Stomach (tissue), 9 donors: ENCODE results near the gene AK4. TPM values are rescaled to one million over a fixed set of nuclear protein-coding genes. Genes with fewer than 3 reads are reported as not detected.

Experiments used
- DNase-seq, 2 donors: peaks; one replicate each; pipeline versions ENCODE4 v3.0.0 to v3.0.0-alpha.2; 2013 to 2019
- H3K27ac ChIP-seq, 5 donors: fragments of 200-600 bp in 4 of 5; sonication (generic) in 4 of 5; one replicate each; pipeline ENCODE4 v1.5.1; 2013 to 2019; ENCODE audit warnings: mild to moderate bottlenecking in 1 of 5, moderate library complexity in 1 of 5
- H3K27me3 ChIP-seq, 3 donors: fragments of 200-600 bp; sonication (generic); one replicate each; pipeline ENCODE4 v1.5.1; 2017 to 2019; ENCODE audit warnings: mixed run types in 1 of 3
- H3K36me3 ChIP-seq, 4 donors: fragments of 200-600 bp; sonication (generic); 1 replicate in 3 of 4; 2 replicates in 1 of 4; pipeline ENCODE4 v1.5.1; 2016 to 2019
- H3K4me1 ChIP-seq, 4 donors: fragments of 200-600 bp; sonication (generic); one replicate each; pipeline ENCODE4 v1.5.1; 2016 to 2019
- H3K4me3 ChIP-seq, 4 donors: fragments of 200-600 bp; sonication (generic) in 3 of 4; one replicate each; pipeline ENCODE4 v1.5.1; 2016 to 2019; ENCODE audit warnings: mild to moderate bottlenecking in 1 of 4
- H3K9me3 ChIP-seq, 4 donors: fragments of 200-600 bp; sonication (generic); one replicate each; pipeline ENCODE4 v1.5.1; 2016 to 2019
- CTCF ChIP-seq, 7 experiments: fragments of 450-650 bp in 4 of 7; fragments of 200-600 bp in 3 of 7; sonication (generic) in 3 of 7; IDR thresholded peaks; one replicate each; pipeline ENCODE4 v1.5.1; 2016 to 2019; ENCODE audit warnings: antibody characterized with exemption in 7 of 7, control low read depth in 2 of 7, mild to moderate bottlenecking in 1 of 7
- EP300 ChIP-seq: sonication (generic); formaldehyde crosslinking; IDR thresholded peaks from one replicate; pipeline ENCODE4 v1.6.1; 2017; ENCODE audit warnings: antibody characterized with exemption
- POLR2A ChIP-seq, 4 donors: fragments of 450-650 bp; IDR thresholded peaks; one replicate each; pipeline ENCODE4 v1.6.1; 2016; ENCODE audit warnings: antibody characterized with exemption in 4 of 4, control low read depth in 2 of 4, mild to moderate bottlenecking in 1 of 4, moderate library complexity in 1 of 4
- POLR2AphosphoS5 ChIP-seq, 3 donors: sonication (generic); formaldehyde crosslinking; IDR thresholded peaks; one replicate each; pipeline ENCODE4 v1.6.1; 2016; ENCODE audit warnings: antibody characterized with exemption in 3 of 3
- WGBS, 5 donors: extraction: QIAGEN DNeasy Blood & Tissue Kit in 3 of 5; methylation state at CpG; one replicate each; pipeline versions ENCODE4 v1.1.5 to v1.1.7; 2013 to 2018; 5-methylcytosine and 5-hydroxymethylcytosine counted together
- intact Hi-C: fragments of 100-400 bp; cut with DNase I; formaldehyde crosslinking; loops from one replicate; pipeline ENCODE4 v1.15.1; 2023; ENCODE audit warnings: low total_unique reads
- polyA plus RNA-seq, 3 donors: library from polyadenylated mRNA; stranded (reverse); fragments of 200-250 nt; gene quantifications; one replicate each; pipeline ENCODE4 v1.2.3, GENCODE V29; 2013
- total RNA-seq, 5 donors: library from RNA; depleted of rRNA; stranded (reverse); fragments of >200 nt; gene quantifications; one replicate each; pipeline versions ENCODE4 v1.1.0 to v1.2.3, GENCODE V29; 2014 to 2016
- donor health status: healthy with polysubstance abuse.
- donor health status: Bipolar disorder and iron deficiency.
- donor health status: healthy.

Gene AK4
- total and polyA plus RNA-seq, 8 donors: 9.4 to 108 (median 30.4) TPM

GRCh38 chr1:65196926-65197325, 48.9 kb downstream of the AK4 start:
- H3K4me1 ChIP-seq: peaks cover 0 to 7% (median 0%) of the 10 kb centered on the region in 4 donors
- H3K4me3 ChIP-seq: no peak overlapping the region
- H3K9me3 ChIP-seq: no peaks in the 10 kb centered on the region
- peaks cover 0 to 19% (median 15%) of the 10 kb centered on the region in 4 donors for H3K36me3 ChIP-seq
- intact Hi-C loops: no loop called here
- DNase-seq: no peak
- no peaks in the 10 kb centered on the region for H3K27me3 ChIP-seq
- 73 to 86% (median 80%) methylated on average over 5 of the region's 5 CpGs for WGBS, 5 donors
- no peak for TF ChIP-seq POLR2A (IDR thresholded peaks at IDR 0.05)
- no peak for TF ChIP-seq EP300
- no peak for TF ChIP-seq CTCF (IDR thresholded peaks at IDR 0.05)
- no peak for TF ChIP-seq POLR2AphosphoS5 (IDR thresholded peaks at IDR 0.05)
- H3K27ac ChIP-seq: no peak overlapping the region

- no peak for DNase-seq
- no peak overlapping the region for H3K4me3 ChIP-seq
- peaks cover 0 to 7% (median 0%) of the 10 kb centered on the region in 4 donors for H3K4me1 ChIP-seq
- no peaks in the 10 kb centered on the region for H3K9me3 ChIP-seq
- intact Hi-C loops: no loop called here
- no peak overlapping the region for H3K27ac ChIP-seq
- WGBS, 5 donors: 78 to 91% (median 84%) methylated on average over 4 of the region's 4 CpGs
- H3K36me3 ChIP-seq: peaks cover 0 to 13% (median 11%) of the 10 kb centered on the region in 4 donors
- TF ChIP-seq POLR2AphosphoS5 (IDR thresholded peaks at IDR 0.05) (no peak), POLR2A (IDR thresholded peaks at IDR 0.05) (no peak), CTCF (IDR thresholded peaks at IDR 0.05) (no peak), EP300 (no peak)
- no peaks in the 10 kb centered on the region for H3K27me3 ChIP-seq
Measured at GRCh38 chr1:65197636-65198035, 49.6 kb downstream of the AK4 start.

GRCh38 chr1:65198096-65198495, 50.1 kb downstream of the AK4 start:
- Histone ChIP-seq H3K27ac (no peak overlapping the region), H3K4me1 (peaks cover 0 to 7% (median 0%) of the 10 kb centered on the region in 4 donors), H3K27me3 (no peaks in the 10 kb centered on the region), H3K9me3 (no peaks in the 10 kb centered on the region), H3K36me3 (peaks cover 0 to 9% (median 7%) of the 10 kb centered on the region in 4 donors), H3K4me3 (no peak overlapping the region)
- TF ChIP-seq POLR2A (IDR thresholded peaks at IDR 0.05) (no peak), POLR2AphosphoS5 (IDR thresholded peaks at IDR 0.05) (no peak), CTCF (IDR thresholded peaks at IDR 0.05) (no peak), EP300 (no peak)
- DNase-seq: no peak
- 0 to 33% (median 12%) methylated on average over 1 of the region's 1 CpG for WGBS, 5 donors
- intact Hi-C loops: no loop called here

DNA sequence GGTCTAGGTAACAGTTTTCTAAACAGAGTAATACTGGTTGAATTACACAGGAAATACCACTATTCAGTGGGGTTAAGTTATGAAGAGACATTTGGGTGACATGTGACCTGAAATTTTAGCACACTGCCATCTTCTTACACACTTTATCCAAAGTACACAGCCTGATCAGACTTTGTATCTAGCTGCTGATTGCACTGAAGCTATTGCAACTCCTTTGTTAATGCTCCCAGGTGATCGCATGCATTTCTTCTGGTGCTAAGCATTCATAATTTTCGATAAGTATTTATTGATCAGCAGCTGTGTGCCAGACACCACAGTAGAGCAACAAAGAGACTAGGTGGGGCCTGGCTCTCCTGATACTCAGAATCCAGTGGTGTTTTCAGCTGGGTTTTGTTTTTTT, 52.4 kb downstream of the AK4 start:
- Histone ChIP-seq H3K27me3 (no peaks in the 10 kb centered on the region), H3K4me1 (peaks cover 0 to 7% (median 0%) of the 10 kb centered on the region in 4 donors), H3K27ac (no peak overlapping the region), H3K4me3 (no peak overlapping the region), H3K36me3 (peaks cover 0 to 3% (median 1%) of the 10 kb centered on the region in 4 donors), H3K9me3 (no peaks in the 10 kb centered on the region)
- intact Hi-C loops: no loop called here
- WGBS, 5 donors: 73 to 100% (median 96%) methylated on average over 2 of the region's 2 CpGs
- DNase-seq: no peak
- TF ChIP-seq POLR2A (IDR thresholded peaks at IDR 0.05) (no peak), CTCF (IDR thresholded peaks at IDR 0.05) (no peak), EP300 (no peak), POLR2AphosphoS5 (IDR thresholded peaks at IDR 0.05) (no peak)
